SKM-1 treated with dmso at 0.1 percent for 144 hours (cell line): ENCODE measurements around the gene TPGS1.

Source experiments
- DNase-seq: peaks from one replicate; lab custom pipeline; 2025; ENCODE audit not compliant: unreplicated experiment; lab: John Stamatoyannopoulos, UW

The TPGS1 gene

GRCh38 chr19:517721-518597 is 10.7 kb downstream of the TPGS1 start:
- DNase-seq: no peak

- DNase-seq: no peak
Observed at GRCh38 chr19:518598-519231, 11.4 kb downstream of the TPGS1 start.

GRCh38 chr19:519449-519865 is 12.2 kb downstream of the TPGS1 start:
- DNase-seq: no peak

GRCh38 chr19:522726-523125 is 15.4 kb downstream of the TPGS1 start:
- DNase-seq: no peak

- no peak for DNase-seq
Observed at GRCh38 chr19:524062-524674, 16.9 kb downstream of the TPGS1 start.

- no peak for DNase-seq
Observed at GRCh38 chr19:525029-525428, 17.7 kb downstream of the TPGS1 start.

GRCh38 chr19:525857-526419 is 18.6 kb downstream of the TPGS1 start:
- DNase-seq: no peak

GRCh38 chr19:530134-531008 is 23.1 kb downstream of the TPGS1 start:
- DNase-seq: no peak

- DNase-seq: peak; percentile 74
Observed at GRCh38 chr19:531009-531752, 23.9 kb downstream of the TPGS1 start.

GRCh38 chr19:531753-532560 is 24.7 kb downstream of the TPGS1 start, which contains the start of gene CDC34:
TSS of gene CDC34 (plus strand) at chr19:531760. CDS start at chr19:531932, 172 bp downstream.
- no peak for DNase-seq

GRCh38 chr19:532561-533363 is 25.5 kb downstream of the TPGS1 start:
- DNase-seq: peak; percentile 36

- no peak for DNase-seq
Observed at GRCh38 chr19:533364-534058, 26.2 kb downstream of the TPGS1 start.

- DNase-seq: no peak
Observed at GRCh38 chr19:534088-534487, 26.8 kb downstream of the TPGS1 start.

GRCh38 chr19:535017-535835 is 27.9 kb downstream of the TPGS1 start:
- no peak for DNase-seq

GRCh38 chr19:536031-536880 is 29.0 kb downstream of the TPGS1 start:
- DNase-seq: no peak

GRCh38 chr19:536881-537404 is 29.6 kb downstream of the TPGS1 start:
- DNase-seq: no peak
